Measurements from ENCODE around the gene C15orf39. TPM values are rescaled to one million over a fixed set of nuclear protein-coding genes. Genes with fewer than 3 reads are reported as not detected.

The C15orf39 gene
- total and polyA plus RNA-seq, 2 of the 13 experiments (the other 11 are each of a cell fraction or from before 2014, with no cell fraction given), result 6.2 to 13.5 TPM

DNA sequence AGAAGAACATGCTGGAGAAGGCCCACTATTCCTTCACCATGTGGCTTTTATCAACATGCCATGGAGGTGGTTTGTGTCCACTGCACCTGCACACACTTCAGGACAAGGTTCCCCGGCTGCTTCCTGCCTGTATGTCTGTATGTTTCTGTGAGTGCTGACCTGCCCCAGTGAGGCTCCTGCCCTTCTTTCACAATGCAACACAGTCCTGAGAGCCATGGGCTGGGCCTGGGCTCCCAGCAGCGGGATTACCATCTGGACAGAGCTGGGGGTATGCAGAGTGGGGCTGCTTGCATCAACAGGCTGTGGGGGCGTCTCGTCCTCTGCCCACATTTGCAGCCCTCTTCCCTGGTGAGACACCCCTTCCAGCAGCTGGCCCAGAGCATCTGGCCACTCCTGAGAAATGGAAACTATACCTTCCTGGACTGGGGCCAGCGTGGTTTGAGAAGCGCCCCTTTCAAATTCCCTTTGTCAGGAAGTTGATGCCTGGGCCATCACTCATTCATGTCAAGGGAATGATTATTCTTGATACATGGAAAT lies 29.3 kb upstream of the C15orf39 start:
- 71% methylated on average over 4 of the region's 6 CpGs for WGBS (ENCODE audit: low lambda C conversion rate)
- Histone ChIP-seq H3K9ac (ENCODE audit: insufficient read depth, low read depth, low read length) (no peak overlapping the region), H2AFZ (ENCODE audit: low read length) (no peak overlapping the region), H3K79me2 (ENCODE audit: insufficient read depth, low read length) (no peaks in the 10 kb centered on the region), H3K27ac (ENCODE audit: extremely low read length, insufficient read depth, low read length) (no peak overlapping the region), H3K27me3 (ENCODE audit: control insufficient read depth in 1 of 2, insufficient read depth in 2 of 2, low read length in 2 of 2) (no peaks in the 10 kb centered on the region; a peak in 1 of 5 replicates), H3K4me2 (ENCODE audit: low read depth, low read length) (no peak overlapping the region), H4K20me1 (ENCODE audit: insufficient read depth, low read length) (no peaks in the 10 kb centered on the region), H3K4me1 (ENCODE audit: insufficient read depth, low read length) (peaks cover 73% of the 10 kb centered on the region), H3K36me3 (replicated peaks in 1 of 2; ENCODE audit: control insufficient read depth in 1 of 2, insufficient read depth in 2 of 2, low read length in 2 of 2) (no peaks in the 10 kb centered on the region), H3K4me3 (replicated peaks in 1 of 3; ENCODE audit: insufficient read depth in 1 of 3, low read depth in 2 of 3, low read length in 3 of 3) (no peak overlapping the region), H3K9me3 (ENCODE audit: low read length) (no peaks in the 10 kb centered on the region; the same call in 1 of the 2 replicates)
- DNase-seq (ENCODE audit: low spot score), result no peak
- in situ Hi-C loops (cut with HindIII; ENCODE audit: extremely low pct_ligation_motif_present, low pct_unique_long_range_greater_than_20kb) (no loop called here), intact Hi-C loops (cut with micrococcal nuclease; ENCODE audit: unreplicated experiment) (no loop called here)
- peak; percentile 35 for ATAC-seq
- no peak for TF ChIP-seq ZNF616 (CRISPR knock-in tag; IDR thresholded peaks at IDR 0.05; ENCODE audit: low read depth)
- no peak for TF ChIP-seq IKZF4 (CRISPR knock-in tag; IDR thresholded peaks at IDR 0.05; ENCODE audit: borderline replicate concordance, low read depth, not compliant biosample characterization)
- TF ChIP-seq, protein P1, sequence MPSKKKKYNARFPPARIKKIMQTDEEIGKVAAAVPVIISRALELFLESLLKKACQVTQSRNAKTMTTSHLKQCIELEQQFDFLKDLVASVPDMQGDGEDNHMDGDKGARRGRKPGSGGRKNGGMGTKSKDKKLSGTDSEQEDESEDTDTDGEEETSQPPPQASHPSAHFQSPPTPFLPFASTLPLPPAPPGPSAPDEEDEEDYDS (CRISPR knock-in tag; IDR thresholded peaks at IDR 0.05), result no peak
- TF ChIP-seq RARG (CRISPR knock-in tag; IDR thresholded peaks at IDR 0.05; ENCODE audit: low read depth), result no peak
- no peak for TF ChIP-seq ELF4 (CRISPR knock-in tag; IDR thresholded peaks at IDR 0.05; ENCODE audit: borderline replicate concordance)
- TF ChIP-seq PCBP2 (optimal IDR thresholded peaks at IDR 0.05; ENCODE audit: low read depth, low read length, poor library complexity, severe bottlenecking), result no peak
- TF ChIP-seq ZSCAN22 (CRISPR knock-in tag; IDR thresholded peaks at IDR 0.05), result no peak
- TF ChIP-seq MIER3 (CRISPR knock-in tag; IDR thresholded peaks at IDR 0.05; ENCODE audit: borderline replicate concordance), result no peak
- TF ChIP-seq MEF2D (CRISPR knock-in tag; IDR thresholded peaks at IDR 0.05), result no peak
- TF ChIP-seq ZNF382 (CRISPR knock-in tag; IDR thresholded peaks at IDR 0.05; ENCODE audit: borderline replicate concordance), result no peak
- BruUV-seq (replicated peaks), result no TSS peak
- CTCF ChIA-PET (ENCODE audit: low intra/inter-chr PET ratio, low total read pairs), result no interaction called here
- POLR2A ChIA-PET, result interaction anchor here (1.0 kb wide), 1 partner anchor 10 kb away, joined by 3 read pairs; no protein-coding TSS in a partner anchor
- no peak for FAIRE-seq

Measured in HepG2 (cell line).